Activated CD4-positive, alpha-beta T cell treated with anti-CD3 and anti-CD28 coated beads for 48 hours (primary cell): ENCODE results near the gene TPI1.
"Not testable (repeated sequence)": the region's sequence is repeated elsewhere in the genome, so short reads cannot be mapped to it uniquely, and the experiment has no call there.

Experiments used
- DNase-seq: peaks from one replicate; pipeline ENCODE4 v3.0.0-alpha.2; 2020

The TPI1 gene

GRCh38 chr12:6894321-6894720 lies 27.0 kb downstream of the TPI1 start:
- DNase-seq = no peak

- no peak for DNase-seq
Observed at GRCh38 chr12:6896846-6897435, 29.6 kb downstream of the TPI1 start.

GRCh38 chr12:6899427-6899826 lies 32.1 kb downstream of the TPI1 start:
- no peak for DNase-seq

- peak; percentile 42 for DNase-seq
Observed at GRCh38 chr12:6899837-6900519, 32.6 kb downstream of the TPI1 start.

GRCh38 chr12:6902448-6902847 lies 35.1 kb downstream of the TPI1 start:
- no peak for DNase-seq

GRCh38 chr12:6903722-6904121 lies 36.4 kb downstream of the TPI1 start:
- no peak for DNase-seq

- peak; percentile 99 for DNase-seq
Observed at GRCh38 chr12:6904280-6905276, 37.2 kb downstream of the TPI1 start, which contains the start of gene LRRC23. Gene LRRC23 (plus strand): TSS chr12:6904822. CDS start chr12:6905634, 812 bp downstream.

- DNase-seq = no peak
Observed at GRCh38 chr12:6905414-6906040, 38.2 kb downstream of the TPI1 start.

GRCh38 chr12:6908141-6908540 lies 40.8 kb downstream of the TPI1 start:
- DNase-seq = not testable (repeated sequence)

GRCh38 chr12:6909421-6910145 lies 42.3 kb downstream of the TPI1 start:
- DNase-seq = no peak

GRCh38 chr12:6912164-6912935 lies 45.0 kb downstream of the TPI1 start:
- DNase-seq = no peak

- peak; percentile 86 for DNase-seq
Observed at GRCh38 chr12:6914246-6914946, 47.1 kb downstream of the TPI1 start, which contains the start of gene ENO2. Gene ENO2 (plus strand): TSS chr12:6914580. CDS start chr12:6915833, 1,253 bp downstream.

GRCh38 chr12:6914947-6915788 lies 47.8 kb downstream of the TPI1 start:
- DNase-seq = peak; percentile 46

- DNase-seq = no peak
Observed at GRCh38 chr12:6915789-6916285, 48.5 kb downstream of the TPI1 start.

GRCh38 chr12:6916426-6917200 lies 49.3 kb downstream of the TPI1 start:
- no peak for DNase-seq

- DNase-seq = no peak
Observed at GRCh38 chr12:6917491-6918231, 50.3 kb downstream of the TPI1 start.

- DNase-seq = no peak
Observed at GRCh38 chr12:6919588-6919987, 52.3 kb downstream of the TPI1 start.
